NCI-H524 treated with DMSO at 0.1 percent for 48 hours (cell line): ENCODE measurements around the gene KIF24.
"Not testable (repeated sequence)": the region's sequence is repeated elsewhere in the genome, so short reads cannot be mapped to it uniquely, and the experiment has no call there.

Experiments
- DNase-seq: peaks from one replicate; lab custom pipeline; 2025; lab: John Stamatoyannopoulos, UW

Gene KIF24

DNA sequence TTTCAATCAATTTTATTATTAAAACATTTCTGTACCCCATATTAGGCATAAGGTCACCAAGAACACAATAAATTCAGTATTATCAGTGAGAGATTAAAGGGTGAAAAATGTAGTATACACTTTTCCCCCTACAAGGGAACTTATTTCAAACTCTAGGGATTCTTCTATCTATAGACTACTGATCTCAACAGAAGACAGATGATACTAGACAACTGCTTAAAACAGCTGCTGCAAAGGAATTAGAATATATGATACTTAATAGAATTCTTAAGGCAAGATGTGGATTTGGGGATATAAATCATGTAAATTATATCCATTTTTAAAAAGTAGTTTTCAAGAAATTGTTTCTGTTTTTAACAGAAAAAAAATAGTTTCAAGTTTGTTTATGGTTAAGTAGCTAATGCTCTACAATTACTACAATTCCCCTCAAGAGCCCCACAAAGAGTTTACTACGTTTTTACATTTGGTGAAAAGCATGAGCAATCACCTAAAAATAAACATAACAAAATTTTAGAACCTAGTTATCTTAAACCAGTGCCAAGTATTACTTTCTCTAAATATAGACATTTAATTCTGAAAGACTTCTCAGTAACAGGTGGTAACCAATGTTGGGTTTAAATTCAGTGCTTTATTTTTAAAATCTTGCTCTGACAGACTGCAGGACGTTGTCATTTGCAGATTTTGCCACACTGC lies 6.0 kb downstream of the KIF24 start:
- DNase-seq: no peak

DNA sequence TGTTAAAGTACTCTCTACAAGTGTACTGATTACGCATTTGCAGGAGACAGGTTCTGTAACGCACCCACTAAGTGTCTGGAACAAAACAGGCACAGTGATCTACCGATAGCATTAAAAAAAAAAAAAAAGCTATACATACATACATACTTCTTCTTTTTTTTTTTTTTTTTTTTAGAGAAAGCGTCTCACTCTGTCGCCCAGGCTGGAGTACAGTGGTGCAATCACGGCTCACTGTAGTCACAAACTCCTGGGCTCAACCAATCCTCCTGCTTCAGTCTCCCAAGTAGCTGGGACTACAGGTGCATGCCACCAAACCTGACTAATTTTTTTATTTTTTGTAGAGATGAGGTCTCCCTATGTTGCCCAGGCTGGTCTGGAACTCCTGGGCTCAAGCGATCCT lies 7.6 kb downstream of the KIF24 start:
- DNase-seq: no peak

DNA sequence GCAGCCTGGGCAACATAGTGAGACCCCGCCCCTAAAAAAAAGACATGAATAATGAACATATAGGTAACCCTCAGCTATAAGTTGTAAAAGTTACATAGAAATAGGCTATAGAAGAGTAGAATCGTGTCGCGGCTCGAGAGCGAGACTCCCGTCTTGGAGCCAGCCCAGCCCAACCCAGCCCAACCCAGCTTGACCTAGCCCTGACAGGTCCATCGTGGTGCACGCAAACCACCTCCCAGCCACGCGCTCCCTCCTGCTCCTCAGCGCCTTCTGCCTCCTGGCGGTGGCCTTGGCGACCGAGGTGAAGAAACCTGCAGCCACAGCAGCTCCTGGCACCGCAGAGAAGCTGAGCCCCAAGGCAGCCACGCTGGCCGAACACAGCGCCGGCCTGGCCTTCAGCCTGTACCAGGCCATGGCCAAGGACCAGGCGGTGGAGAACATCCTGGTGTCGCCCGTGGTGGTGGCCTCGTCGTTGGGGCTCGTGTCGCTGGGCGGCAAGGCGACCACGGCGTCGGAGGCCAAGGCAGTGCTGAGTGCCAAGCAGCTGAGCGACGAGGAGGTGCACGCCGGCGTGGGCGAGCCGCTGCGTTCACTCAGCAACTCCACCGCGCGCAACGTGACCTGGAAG lies 10.8 kb downstream of the KIF24 start:
- no peak for DNase-seq

DNA sequence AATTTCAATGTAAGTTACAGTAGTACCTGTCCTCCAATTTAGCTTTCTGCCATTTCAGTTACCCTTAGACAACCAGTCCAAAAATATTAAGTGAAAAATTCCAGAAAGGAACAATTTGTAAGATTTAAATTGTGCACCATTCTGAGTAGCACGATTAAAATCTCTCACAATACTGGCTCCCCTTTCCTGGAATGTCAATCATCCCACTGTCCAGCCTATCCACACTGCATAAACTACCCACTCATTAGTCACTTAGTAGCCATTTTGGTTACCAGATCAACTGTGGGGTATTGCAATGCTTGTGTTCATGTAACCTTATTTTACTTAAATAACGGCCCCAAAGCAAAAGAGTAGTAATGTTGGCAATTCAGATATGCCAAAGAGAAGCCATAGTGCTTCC lies 11.6 kb downstream of the KIF24 start:
- no peak for DNase-seq

DNA sequence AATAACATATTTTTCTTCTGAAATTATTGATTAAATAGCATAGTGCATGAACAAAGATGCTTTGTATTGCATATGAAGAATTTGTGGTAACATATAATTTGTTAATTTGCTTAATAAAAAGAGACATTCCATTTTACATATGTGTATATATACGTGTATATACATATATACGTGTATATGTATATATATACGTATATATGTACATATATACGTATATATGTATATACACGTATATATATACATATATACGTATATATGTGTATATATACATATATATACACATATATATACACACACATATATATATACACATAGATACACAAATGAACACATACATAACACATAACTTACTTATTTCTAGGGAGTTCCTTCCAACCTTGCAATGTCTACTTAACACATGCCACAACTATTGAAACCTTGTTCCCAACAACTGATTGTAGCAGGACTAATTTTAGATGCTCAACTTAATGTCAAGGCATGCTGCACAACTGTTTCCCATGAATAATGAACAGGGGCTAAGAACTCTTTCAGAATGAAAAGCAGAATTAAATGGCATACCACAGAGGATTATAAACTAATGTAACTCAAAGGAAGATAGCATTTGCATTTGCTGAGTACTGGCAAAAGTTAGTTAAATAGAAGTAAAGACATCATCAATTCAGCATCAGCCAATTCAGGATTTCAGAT lies 17.4 kb downstream of the KIF24 start:
- no peak for DNase-seq

DNA sequence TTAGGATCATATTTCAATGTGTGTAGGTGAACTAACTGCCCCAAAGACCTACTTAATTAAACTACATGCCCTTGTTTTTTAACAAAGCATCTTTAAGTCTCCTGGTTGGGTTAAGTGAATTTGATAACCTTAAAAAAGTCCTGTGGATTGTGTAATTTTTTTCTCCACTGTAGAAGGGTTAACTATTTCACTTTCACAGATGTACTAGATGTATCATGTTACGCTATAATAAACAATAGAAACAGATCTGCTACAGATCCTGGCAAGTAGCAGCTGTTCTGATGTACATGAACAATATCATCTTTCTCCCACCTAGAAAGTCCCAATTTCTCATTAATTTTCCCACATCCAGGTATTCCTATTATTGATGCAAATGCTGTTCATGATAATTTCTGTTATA lies 18.9 kb downstream of the KIF24 start:
- peak; percentile 9 for DNase-seq

DNA sequence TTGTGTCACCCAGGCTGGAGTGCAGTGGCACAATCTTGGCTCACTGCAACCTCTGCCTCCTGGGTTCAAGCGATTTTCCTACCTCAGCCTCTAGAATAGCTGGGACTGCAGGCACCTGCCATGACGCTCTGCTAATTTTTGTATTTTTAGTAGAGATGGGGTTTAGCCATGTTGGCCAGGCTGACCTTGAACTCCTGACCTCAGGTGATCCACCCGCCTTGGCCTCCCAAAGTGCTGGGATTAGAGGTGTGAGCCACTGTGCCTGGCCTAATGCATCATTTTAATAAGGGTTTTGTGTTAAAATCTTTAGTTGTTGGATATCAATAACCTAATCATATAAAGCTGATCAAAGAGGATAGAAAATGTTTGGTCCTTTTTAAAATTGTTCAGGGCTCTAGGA lies 20.8 kb downstream of the KIF24 start:
- DNase-seq: not testable (repeated sequence)

DNA sequence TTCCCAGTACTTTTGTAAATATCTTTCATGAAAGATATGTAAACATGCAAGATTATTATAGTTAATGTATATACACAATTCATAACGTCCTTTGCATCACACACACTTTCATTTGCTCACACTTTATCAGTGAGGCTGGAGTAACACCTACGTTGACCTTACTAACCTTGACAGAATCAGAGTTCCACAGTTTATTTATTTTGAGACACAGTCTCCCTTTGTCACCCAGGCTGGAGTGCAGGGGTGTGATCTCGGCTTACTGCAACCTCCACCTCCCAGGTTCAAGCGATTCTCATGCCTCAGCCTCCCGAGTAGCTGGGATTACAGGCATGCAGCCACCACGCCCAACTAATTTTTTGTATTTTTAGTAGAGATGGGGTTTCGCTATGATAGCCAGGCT lies 28.0 kb downstream of the KIF24 start:
- not testable (repeated sequence) for DNase-seq

DNA sequence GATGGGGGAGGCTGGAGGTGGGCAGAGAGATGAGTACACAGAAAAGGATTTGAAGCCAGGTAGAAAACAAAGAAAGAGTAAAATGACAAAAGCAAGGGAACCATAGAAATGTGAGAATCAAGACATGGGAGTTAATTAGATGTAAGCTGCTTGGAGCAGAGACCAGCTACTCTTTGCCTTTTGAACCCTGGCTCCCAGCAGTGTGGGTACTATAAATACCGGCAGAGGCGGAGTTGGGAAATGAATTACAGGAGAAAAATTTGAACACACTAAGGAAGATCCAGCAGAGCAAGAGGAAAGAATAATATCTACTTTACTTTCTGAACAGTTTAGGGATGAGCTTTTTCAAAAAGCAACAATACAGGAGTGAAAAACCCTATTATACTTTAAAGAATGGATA lies 36.5 kb downstream of the KIF24 start:
- no peak for DNase-seq

DNA sequence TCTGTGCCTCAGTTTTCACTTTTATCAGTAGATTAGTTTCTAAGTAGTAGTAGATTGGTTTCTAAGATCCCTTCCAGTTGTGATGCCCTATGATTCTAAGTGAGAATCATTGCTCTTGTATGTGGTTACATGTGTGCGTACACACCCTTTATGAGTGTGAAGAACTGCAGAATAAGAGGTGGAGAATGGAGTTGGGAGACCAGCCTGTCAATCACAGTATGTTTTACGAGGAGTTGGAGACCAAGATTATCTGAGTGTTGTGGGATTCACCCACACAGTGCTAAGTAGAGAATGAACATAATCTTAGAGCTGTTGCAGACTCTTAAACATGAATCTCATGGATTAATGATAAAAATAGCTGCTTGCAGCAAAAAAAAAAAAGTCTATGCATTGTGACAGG lies 37.6 kb downstream of the KIF24 start:
- no peak for DNase-seq

DNA sequence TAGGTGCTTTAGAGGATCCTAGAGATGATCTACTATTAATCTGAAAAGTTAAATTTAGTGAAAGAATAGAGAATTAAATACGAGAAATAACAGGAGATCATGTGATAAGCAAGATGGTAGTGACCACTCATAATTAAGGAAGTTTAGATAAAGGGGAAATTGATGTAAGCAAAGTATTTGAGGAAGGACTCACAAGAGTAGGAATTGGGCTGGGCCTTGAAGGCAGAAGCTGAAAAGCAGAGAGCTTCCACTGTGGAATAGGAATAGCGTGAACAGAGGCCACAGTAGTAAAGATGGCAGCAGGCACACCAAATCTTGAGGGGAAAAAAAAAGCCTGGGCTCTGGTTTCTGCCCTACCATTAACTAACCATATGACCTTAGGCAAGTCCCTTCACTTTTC lies 38.0 kb downstream of the KIF24 start:
- DNase-seq: no peak

DNA sequence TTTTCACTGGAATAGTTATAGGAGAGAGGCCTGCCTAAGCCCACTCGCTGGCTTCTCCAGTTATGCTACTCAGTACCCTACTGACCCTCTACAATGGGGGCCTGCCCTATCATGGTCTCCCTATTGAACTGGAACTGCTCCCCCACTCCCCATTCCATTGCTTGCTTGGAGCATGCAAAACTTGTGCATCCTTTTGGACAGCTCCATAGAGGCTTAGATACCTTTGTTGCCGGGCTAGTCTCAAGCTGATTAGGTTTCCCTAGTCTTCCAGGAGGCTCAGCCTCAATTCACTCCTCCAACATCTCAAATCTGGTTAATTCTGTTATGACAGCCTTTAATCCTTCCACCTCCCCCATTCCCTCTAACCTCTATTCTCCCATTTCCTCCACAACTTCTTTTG lies 39.9 kb downstream of the KIF24 start:
- no peak for DNase-seq

DNA sequence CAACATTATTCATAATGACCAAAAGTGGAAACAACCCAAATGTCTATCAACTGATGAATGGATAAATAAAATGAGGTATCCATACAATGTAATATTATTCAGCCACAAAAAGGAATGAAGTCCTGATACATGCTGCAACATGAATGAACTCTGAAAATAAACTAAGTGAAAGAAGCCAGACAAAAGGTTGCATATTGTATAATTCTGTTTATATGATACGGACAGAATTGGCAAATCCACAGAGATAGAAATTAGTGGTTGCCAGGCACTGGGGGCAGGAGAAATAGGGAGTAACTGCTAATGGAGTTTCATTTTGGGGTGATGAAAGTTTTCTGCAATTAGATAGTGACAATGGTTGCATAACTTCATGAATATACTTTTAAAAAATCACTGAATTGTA lies 47.0 kb downstream of the KIF24 start:
- DNase-seq: no peak

DNA sequence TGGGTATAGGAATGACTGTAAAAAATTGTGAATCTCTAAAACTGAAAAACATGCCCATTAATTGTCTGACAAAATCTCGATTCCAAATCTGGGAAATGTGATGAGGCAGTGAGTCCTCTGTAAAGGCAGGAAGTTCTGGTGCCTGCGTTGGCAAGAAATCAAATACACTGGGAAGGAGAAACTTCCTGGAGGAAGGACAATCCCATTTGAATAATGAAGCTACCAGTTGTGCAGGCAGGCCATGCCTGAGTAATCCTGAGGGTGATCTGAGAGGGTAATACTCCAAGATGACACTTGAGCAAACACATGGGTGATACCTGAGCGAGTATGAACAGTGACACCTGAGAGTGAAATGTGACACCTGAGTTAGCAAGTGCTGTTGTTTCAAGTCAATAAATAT lies 49.7 kb downstream of the KIF24 start:
- no peak for DNase-seq
